ENCODE data around the gene CPT1B. TPM values are rescaled to one million over a fixed set of nuclear protein-coding genes. Genes with fewer than 3 reads are reported as not detected.

Gene CPT1B
- total and polyA plus RNA-seq, 2 donors (not counting 3 experiments of a cell fraction or from before 2014, with no cell fraction given), result 7.1 TPM

DNA sequence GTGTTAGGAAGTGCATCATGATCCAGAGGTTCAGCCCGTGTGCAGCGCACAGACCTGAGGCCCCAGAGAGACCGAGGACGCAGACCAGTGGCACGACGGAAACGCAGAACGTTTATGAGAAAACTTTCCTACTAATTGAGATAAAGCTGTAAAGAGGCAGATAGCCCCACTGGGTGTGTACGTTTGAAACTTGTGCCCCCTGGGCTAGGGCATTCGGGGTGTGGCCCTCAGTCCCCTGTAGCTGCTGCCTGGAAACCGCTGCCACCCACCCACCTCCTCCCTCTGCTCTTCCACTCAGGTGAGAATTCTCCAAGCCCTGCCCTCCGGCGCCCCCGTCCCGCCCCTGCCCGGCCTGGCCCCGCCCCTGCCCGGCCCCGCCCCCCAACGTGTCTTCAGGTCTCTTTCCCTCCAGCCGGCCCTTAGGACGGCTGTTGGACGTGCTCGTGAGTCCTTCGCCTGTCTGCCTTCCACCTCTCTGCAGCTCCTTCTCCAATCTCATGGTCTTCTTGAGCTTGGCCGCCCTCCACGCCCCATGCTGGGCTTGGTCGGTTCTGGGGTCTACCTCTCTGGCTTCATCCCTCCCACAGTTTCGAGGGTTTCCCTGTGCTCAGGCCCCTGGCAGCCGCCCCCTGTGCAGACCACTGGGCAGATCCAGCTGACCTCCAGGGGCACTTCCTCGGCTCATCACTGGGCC is 34.4 kb upstream of the CPT1B start:
- Histone ChIP-seq H3K4me1 (ENCODE audit: control insufficient read depth, extremely low read depth, insufficient read depth, low read length) (no peaks in the 10 kb centered on the region), H3K27ac (ENCODE audit: insufficient read depth, low read depth, low read length) (no peak overlapping the region), H4K20me1 (replicated peaks; ENCODE audit: control insufficient read depth, extremely low read depth, insufficient read depth, low read length) (no peaks in the 10 kb centered on the region), H3K9ac (replicated peaks; ENCODE audit: extremely low read depth, insufficient read depth, low read length) (no peak overlapping the region), H3K4me2 (ENCODE audit: insufficient read depth, low read length) (no peak overlapping the region), H3K9me3 (replicated peaks; ENCODE audit: control insufficient read depth, insufficient read depth, low read length) (no peaks in the 10 kb centered on the region), H2AFZ (ENCODE audit: low read depth, low read length) (no peak overlapping the region), H3K36me3 (ENCODE audit: control insufficient read depth in 2 of 2, extremely low read depth in 1 of 2, insufficient read depth in 2 of 2, low read length in 2 of 2) (no peaks in the 10 kb centered on the region), H3K9me1 (replicated peaks; ENCODE audit: control insufficient read depth, extremely low read depth, insufficient read depth, low read length) (no peaks in the 10 kb centered on the region), H3K4me3 (replicated peaks in 1 of 3; ENCODE audit: insufficient read depth in 1 of 3, low read depth in 1 of 3, low read length in 3 of 3) (no peak overlapping the region), H3K79me2 (ENCODE audit: control insufficient read depth, insufficient read depth, low read length) (no peaks in the 10 kb centered on the region), H3K27me3 (ENCODE audit: control insufficient read depth in 2 of 2, insufficient read depth in 2 of 2, low read length in 2 of 2) (peaks cover 2 to 3% of the 10 kb centered on the region in 2 experiments)
- FAIRE-seq (no peak), DNase-seq (ENCODE audit: low read depth, low spot score) (no peak)
- intact Hi-C loops (cut with micrococcal nuclease) (no loop called here), dilution Hi-C loops (cut with MboI; ENCODE audit: extremely low pct_ligation_motif_present, low sequenced_read_pairs) (no loop called here)
- BruUV-seq (replicated peaks), result no TSS peak
- ChIA-PET CTCF (interaction anchor here (1.2 kb wide), 1 partner anchor 8 kb away, joined by 3 read pairs; no protein-coding TSS in a partner anchor), POLR2A (no interaction called here)
- TF ChIP-seq FOS (IDR thresholded peaks at IDR 0.05; ENCODE audit: borderline replicate concordance, insufficient read depth, low read length) (no peak), POLR2AphosphoS5 (IDR thresholded peaks at IDR 0.05; ENCODE audit: insufficient read depth, low read depth, low read length) (no peak), POLR2A (IDR thresholded peaks at IDR 0.05; ENCODE audit: low read depth, low read length) (no peak)

DNA sequence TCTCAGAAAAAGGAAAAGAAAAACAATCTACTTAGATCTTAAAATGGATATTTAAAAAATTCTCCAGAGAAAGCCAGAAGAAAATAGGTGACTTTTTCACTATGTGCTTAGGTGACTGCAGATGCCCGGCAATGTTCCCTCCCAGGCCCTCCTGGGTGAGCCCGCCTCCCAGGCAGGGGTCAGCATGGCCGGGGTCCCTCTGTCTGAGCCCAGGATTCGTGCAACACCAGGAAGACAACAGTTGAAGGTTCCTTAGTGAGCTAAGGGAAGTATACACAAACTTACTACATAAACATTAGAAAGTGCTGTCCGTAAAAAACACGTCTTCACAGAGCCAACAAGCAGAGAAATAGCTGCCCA is 33.9 kb upstream of the CPT1B start:
- Histone ChIP-seq H3K27me3 (ENCODE audit: control insufficient read depth in 2 of 2, insufficient read depth in 2 of 2, low read length in 2 of 2) (peaks cover 3 to 4% of the 10 kb centered on the region in 2 experiments), H3K4me3 (replicated peaks in 1 of 3; ENCODE audit: insufficient read depth in 1 of 3, low read depth in 1 of 3, low read length in 3 of 3) (no peak overlapping the region), H3K27ac (ENCODE audit: insufficient read depth, low read depth, low read length) (no peak overlapping the region), H3K4me2 (ENCODE audit: insufficient read depth, low read length) (no peak overlapping the region), H3K9ac (replicated peaks; ENCODE audit: extremely low read depth, insufficient read depth, low read length) (no peak overlapping the region), H4K20me1 (replicated peaks; ENCODE audit: control insufficient read depth, extremely low read depth, insufficient read depth, low read length) (no peaks in the 10 kb centered on the region), H3K36me3 (ENCODE audit: control insufficient read depth in 2 of 2, extremely low read depth in 1 of 2, insufficient read depth in 2 of 2, low read length in 2 of 2) (no peaks in the 10 kb centered on the region), H3K79me2 (ENCODE audit: control insufficient read depth, insufficient read depth, low read length) (no peaks in the 10 kb centered on the region), H3K9me1 (replicated peaks; ENCODE audit: control insufficient read depth, extremely low read depth, insufficient read depth, low read length) (no peaks in the 10 kb centered on the region), H3K4me1 (ENCODE audit: control insufficient read depth, extremely low read depth, insufficient read depth, low read length) (no peaks in the 10 kb centered on the region), H2AFZ (ENCODE audit: low read depth, low read length) (no peak overlapping the region), H3K9me3 (replicated peaks; ENCODE audit: control insufficient read depth, insufficient read depth, low read length) (no peaks in the 10 kb centered on the region)
- dilution Hi-C loops (cut with MboI; ENCODE audit: extremely low pct_ligation_motif_present, low sequenced_read_pairs), result no loop called here
- DNase-seq (ENCODE audit: low read depth, low spot score) (no peak), FAIRE-seq (no peak)
- CTCF ChIA-PET, result interaction anchor here (1.2 kb wide), 1 partner anchor 9 kb away, joined by 3 read pairs; no protein-coding TSS in a partner anchor
- TF ChIP-seq JUN (IDR thresholded peaks at IDR 0.05; ENCODE audit: borderline replicate concordance, insufficient read depth, insufficient read length, low read depth), result no peak
- TF ChIP-seq EZH2 (IDR thresholded peaks at IDR 0.05; ENCODE audit: borderline replicate concordance, low read depth, low read length, severe bottlenecking), result no peak
- TF ChIP-seq, protein P1, sequence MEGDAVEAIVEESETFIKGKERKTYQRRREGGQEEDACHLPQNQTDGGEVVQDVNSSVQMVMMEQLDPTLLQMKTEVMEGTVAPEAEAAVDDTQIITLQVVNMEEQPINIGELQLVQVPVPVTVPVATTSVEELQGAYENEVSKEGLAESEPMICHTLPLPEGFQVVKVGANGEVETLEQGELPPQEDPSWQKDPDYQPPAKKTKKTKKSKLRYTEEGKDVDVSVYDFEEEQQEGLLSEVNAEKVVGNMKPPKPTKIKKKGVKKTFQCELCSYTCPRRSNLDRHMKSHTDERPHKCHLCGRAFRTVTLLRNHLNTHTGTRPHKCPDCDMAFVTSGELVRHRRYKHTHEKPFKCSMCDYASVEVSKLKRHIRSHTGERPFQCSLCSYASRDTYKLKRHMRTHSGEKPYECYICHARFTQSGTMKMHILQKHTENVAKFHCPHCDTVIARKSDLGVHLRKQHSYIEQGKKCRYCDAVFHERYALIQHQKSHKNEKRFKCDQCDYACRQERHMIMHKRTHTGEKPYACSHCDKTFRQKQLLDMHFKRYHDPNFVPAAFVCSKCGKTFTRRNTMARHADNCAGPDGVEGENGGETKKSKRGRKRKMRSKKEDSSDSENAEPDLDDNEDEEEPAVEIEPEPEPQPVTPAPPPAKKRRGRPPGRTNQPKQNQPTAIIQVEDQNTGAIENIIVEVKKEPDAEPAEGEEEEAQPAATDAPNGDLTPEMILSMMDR (IDR thresholded peaks at IDR 0.05; ENCODE audit: extremely low read depth in 1 of 2, insufficient read depth in 1 of 2, low read depth in 1 of 2, low read length in 2 of 2), result no peak
- no peak for TF ChIP-seq MYC (IDR thresholded peaks at IDR 0.05; ENCODE audit: low read depth, low read length)
- TF ChIP-seq, protein P2, sequence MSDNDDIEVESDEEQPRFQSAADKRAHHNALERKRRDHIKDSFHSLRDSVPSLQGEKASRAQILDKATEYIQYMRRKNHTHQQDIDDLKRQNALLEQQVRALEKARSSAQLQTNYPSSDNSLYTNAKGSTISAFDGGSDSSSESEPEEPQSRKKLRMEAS (IDR thresholded peaks at IDR 0.05; ENCODE audit: insufficient read depth, insufficient read length), result no peak
- no peak for TF ChIP-seq POLR2AphosphoS5 (IDR thresholded peaks at IDR 0.05; ENCODE audit: insufficient read depth, low read depth, low read length)
- TF ChIP-seq POLR2A (IDR thresholded peaks at IDR 0.05; ENCODE audit: low read depth, low read length), result no peak
- TF ChIP-seq GATA2 (IDR thresholded peaks at IDR 0.05; ENCODE audit: insufficient read depth, insufficient read length, low read depth, low read length), result no peak
- no peak for TF ChIP-seq FOS (IDR thresholded peaks at IDR 0.05; ENCODE audit: borderline replicate concordance, insufficient read depth, low read length)
- intact Hi-C loops (cut with micrococcal nuclease), result no loop called here
- no TSS peak for BruUV-seq (replicated peaks)
- POLR2A ChIA-PET, result no interaction called here

Measured in endothelial cell of umbilical vein (primary cell).